Fibroblast of mammary gland (primary cell): ENCODE results near the gene ZNF385D.

Experiments used
- DNase-seq: peaks from one replicate; pipeline ENCODE4 v3.0.0-alpha.2; 2010; ENCODE audit warnings: low read depth
- H3K4me3 ChIP-seq: 2 replicates; pipeline ENCODE4 v1.5.1; 2011; ENCODE audit warnings: low read depth, mild to moderate bottlenecking, low read length, moderate library complexity; ENCODE audit not compliant: control insufficient read depth
- TF ChIP-seq, protein P1 (sequence below): conservative IDR thresholded peaks from 2 replicates; pipeline ENCODE4 v1.5.1; 2011; ENCODE audit warnings: low read depth, low read length, inconsistent platforms; ENCODE audit not compliant: control insufficient read depth, insufficient read depth

Gene ZNF385D

DNA sequence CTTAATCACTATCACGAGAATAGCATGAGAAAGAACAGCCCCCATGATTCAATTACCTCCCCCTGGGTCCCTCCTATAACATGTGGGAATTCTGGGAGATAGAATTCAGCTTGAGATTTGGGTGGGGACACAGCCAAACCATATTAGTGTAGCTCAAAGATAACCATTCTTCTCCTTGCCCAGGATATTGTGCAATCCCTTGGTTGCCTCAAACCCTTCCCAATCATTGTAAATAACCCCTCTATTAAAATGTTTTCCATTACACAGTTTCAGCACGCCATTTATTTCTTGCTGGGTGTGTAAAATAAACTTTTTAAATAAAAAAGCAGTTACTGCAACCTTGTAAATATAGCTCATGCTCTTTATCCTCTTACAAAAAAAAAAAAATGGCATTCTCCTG is 47.7 kb downstream of the ZNF385D start:
- H3K4me3 ChIP-seq: no peak overlapping the region
- TF ChIP-seq, protein P1, sequence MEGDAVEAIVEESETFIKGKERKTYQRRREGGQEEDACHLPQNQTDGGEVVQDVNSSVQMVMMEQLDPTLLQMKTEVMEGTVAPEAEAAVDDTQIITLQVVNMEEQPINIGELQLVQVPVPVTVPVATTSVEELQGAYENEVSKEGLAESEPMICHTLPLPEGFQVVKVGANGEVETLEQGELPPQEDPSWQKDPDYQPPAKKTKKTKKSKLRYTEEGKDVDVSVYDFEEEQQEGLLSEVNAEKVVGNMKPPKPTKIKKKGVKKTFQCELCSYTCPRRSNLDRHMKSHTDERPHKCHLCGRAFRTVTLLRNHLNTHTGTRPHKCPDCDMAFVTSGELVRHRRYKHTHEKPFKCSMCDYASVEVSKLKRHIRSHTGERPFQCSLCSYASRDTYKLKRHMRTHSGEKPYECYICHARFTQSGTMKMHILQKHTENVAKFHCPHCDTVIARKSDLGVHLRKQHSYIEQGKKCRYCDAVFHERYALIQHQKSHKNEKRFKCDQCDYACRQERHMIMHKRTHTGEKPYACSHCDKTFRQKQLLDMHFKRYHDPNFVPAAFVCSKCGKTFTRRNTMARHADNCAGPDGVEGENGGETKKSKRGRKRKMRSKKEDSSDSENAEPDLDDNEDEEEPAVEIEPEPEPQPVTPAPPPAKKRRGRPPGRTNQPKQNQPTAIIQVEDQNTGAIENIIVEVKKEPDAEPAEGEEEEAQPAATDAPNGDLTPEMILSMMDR: no peak
- no peak for DNase-seq

DNA sequence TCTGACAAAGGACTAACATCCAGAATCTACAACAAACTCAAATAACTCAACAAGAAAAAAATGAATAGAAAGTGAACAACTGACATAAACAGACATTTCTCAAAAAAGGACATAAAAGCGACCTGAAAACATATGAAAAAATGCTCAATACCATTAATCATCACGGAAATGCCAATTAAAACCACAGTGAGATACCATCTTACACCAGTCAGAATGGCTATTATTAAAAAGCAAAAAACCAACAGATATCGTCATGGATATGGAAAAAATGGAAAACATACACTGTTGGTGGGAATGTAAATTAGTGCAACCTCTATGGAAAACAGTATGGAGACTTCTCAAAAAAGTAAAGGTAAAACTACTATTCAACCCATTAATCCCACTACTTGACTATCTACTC is 53.3 kb downstream of the ZNF385D start:
- no peak overlapping the region for H3K4me3 ChIP-seq
- TF ChIP-seq, protein P1: no peak
- DNase-seq: no peak

DNA sequence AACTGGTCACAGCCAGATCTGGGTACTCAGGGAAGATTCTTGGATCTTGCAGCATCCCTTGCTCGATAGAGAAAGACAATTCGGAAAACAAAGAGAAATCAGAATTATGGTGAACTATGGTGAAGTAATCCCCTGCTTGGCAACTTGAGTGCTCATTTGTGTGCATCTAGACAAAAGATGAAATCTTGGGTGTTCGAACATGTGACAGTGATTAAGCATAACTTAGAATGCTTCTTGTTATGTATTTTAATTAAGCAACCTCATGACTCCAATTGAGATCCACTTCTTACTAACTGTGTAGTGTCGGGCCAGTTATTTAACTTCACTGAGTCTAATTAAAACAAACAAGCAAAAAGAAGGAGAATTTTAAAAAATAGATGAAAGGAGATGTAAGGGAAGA is 56.5 kb downstream of the ZNF385D start:
- no peak for DNase-seq
- TF ChIP-seq, protein P1: no peak
- H3K4me3 ChIP-seq: no peak overlapping the region

DNA sequence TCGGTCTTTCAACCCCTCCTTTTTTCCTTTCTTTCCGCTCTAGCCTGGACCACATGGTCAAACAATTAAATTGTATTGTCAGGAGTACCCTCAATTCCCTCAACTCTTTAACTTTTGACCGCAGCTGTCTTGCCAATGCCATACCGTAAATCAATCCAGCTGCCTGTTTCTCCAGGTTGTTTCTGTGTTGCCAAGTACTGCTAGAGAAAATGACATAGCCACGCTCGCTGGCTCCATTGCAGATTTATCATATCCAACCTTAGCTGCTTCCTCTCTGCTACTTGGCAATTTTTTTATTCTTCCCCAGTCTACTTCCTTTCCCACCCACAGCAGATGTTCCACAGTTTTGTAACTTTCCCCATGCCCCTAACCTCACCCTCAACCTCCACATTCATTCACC is 60.0 kb downstream of the ZNF385D start:
- no peak overlapping the region for H3K4me3 ChIP-seq
- DNase-seq: no peak
- TF ChIP-seq, protein P1: no peak

DNA sequence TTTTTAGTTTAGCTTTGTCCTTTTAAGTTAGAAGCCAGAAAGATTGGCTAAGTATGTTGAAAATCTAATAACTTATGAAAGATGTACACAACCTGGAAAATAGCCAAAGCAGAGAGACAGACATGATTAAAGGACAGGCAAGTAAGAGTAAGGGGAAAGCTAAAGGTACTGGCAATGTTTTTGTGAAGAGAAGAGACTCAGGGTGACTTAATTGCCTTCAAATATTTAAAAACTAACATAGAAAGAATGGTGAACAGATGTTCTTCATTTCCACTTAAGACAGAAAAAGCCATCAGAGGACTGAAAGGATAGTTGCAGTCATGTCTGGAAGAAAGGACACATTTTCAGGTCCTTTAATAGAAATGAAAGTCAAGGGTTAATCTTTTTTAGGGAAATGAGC is 68.8 kb downstream of the ZNF385D start:
- DNase-seq: peak; percentile 34
- TF ChIP-seq, protein P1: no peak

DNA sequence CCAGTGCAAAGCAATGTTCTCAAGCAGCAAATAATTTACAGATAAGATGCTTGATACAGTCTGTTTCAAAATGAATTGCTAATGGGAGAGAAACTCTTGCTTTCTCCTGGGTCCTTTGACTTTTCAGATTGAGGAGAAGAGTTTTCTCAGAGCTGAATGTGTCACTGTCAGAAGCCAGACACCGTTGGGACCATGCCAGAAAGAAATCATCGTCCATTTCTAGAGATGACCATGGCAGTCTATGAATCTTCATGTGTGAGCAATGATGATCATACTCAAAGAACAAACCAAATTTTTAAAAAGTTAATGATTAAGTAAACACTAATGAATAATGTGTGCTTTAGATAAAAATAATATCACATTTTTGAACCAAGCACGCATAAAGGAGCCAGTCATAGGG is 77.6 kb downstream of the ZNF385D start:
- DNase-seq: peak; percentile 68
- TF ChIP-seq, protein P1: no peak
- no peak overlapping the region for H3K4me3 ChIP-seq

More for the DNA sequence above, 68.8 kb downstream of the ZNF385D start:
- no peak overlapping the region for H3K4me3 ChIP-seq

DNA sequence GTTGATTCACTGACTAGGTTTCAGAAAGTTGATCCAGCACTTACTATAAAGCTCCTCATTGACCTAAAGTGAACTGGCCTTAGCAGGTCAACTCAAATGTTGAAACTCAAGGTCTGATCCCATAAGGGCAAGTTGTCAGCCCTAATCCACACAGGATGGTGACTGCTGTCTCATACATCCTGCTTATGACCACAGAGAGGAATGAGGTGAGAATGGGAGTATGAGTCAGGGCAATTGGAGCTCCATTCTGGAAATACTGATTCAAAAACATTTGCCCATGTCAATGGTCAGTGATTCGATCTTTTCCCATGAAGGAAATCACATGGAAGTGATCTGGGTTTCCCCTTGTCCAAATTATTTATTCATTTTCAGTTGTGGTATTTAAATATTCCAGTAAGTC is 78.7 kb downstream of the ZNF385D start:
- DNase-seq: peak; percentile 100
- no peak overlapping the region for H3K4me3 ChIP-seq
- TF ChIP-seq, protein P1: no peak
